GM18511 (cell line): ENCODE measurements around the gene KRTAP12-3.
"Not testable (repeated sequence)": the region's sequence is repeated elsewhere in the genome, so short reads cannot be mapped to it uniquely, and the experiment has no call there.

Experiments used
- ATAC-seq: cut with Tn5 transposase; IDR thresholded peaks from one replicate; pipeline ENCODE4 v1.9.1; 2021; ENCODE audit warnings: mild to moderate bottlenecking, moderate library complexity; ENCODE audit not compliant: unreplicated experiment

The KRTAP12-3 gene

DNA sequence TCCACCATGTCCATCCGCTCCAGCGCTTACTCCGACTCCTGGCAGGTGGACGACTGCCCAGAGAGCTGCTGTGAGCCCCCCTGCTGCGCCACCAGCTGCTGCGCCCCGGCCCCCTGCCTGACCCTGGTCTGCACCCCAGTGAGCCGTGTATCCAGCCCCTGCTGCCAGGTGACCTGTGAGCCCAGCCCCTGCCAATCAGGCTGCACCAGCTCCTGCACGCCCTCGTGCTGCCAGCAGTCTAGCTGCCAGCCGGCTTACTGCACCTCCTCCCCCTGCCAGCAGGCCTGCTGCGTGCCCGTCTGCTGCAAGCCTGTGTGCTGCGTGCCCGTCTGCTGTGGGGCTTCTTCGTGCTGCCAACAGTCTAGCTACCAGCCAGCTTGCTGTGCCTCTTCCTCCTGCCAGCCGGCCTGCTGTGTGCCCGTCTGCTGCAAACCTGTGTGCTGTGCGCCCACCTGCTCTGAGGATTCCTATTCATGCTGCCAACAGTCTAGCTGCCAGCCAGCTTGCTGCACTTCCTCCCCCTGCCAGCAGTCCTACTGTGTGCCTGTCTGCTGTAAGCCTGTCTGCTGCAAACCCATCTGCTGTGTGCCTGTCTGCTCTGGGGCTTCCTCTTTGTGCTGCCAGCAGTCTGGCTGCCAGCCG, 30.4 kb upstream of the KRTAP12-3 start:
- ATAC-seq: not testable (repeated sequence)

DNA sequence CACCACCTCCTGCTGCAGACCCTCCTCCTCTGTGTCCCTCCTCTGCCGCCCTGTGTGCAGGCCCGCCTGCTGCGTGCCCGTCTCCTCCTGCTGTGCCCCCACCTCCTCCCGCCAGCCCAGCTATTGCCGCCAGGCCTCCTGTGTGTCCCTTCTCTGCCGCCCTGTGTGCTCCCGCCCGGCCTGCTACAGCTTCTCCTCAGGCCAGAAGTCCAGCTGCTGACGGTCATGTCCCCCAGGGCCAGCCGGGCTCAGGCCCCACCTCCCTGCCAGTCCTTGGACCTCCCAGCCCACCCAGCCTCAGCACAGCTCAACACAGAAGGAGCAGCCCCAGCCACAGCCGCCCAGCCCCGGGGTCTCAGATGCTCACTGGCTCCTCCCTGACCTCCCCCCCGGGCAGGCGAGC, 29.9 kb upstream of the KRTAP12-3 start:
- not testable (repeated sequence) for ATAC-seq

- ATAC-seq: no peak
These were observed 28.9 kb upstream of the KRTAP12-3 start for GRCh38 chr21:44628707-44629391.

GRCh38 chr21:44630440-44630839, 27.3 kb upstream of the KRTAP12-3 start:
- no peak for ATAC-seq

DNA sequence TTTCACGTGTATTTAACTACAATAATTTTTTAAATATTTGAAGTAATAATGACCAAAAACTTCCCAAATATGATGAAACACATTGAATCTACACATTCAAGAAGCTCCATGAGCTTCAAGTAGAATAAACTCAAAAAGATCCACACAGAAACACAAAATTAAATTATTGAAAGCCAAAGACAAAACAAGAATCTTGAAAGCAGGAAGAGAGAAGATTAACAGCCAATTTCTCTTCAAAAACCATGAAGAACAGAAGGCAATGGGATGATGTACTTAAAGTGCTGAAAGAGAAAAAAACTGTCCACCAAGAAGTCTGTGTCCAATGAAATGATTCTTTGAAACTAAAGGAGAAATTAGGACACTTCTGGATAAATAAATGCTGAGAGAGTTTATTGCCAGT, 25.7 kb upstream of the KRTAP12-3 start:
- no peak for ATAC-seq

DNA sequence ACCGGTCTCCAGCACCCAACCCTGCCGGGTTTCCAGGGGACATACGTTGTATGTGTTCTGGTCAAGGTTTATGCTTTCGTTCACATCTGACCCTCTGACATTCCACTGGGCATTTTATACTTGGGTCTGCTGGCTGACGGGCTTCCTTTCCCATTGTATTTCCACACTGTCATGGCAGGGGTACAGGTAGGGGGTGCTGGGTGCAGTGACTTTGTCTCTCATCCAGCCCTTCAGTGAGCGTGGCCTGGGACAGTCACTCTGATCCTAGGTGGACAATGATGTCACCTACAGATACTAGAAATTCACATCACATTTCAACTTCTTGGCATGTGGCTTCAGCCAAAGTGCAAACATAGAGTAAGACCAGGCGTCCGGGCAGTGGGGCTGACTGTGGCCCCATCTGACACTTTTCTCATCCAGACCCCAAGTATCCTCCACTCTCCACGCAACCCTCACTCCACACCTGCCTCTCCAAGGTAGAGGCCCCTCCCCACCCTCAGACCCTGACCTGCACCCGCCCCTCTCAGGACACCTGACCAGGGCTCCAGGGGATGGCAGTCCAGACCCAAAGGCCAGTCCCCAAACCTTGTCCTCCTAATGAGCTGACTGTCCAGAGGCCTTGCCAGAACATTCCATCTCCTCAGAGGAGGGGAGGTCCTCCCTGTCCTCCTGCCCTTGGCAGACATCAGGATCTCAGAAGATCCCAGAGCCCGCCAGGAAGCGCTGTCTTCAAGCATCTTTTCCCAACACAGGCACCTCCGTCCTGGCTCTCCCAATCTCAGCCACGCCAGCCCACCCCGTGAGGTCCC, 21.3 kb upstream of the KRTAP12-3 start:
- ATAC-seq: no peak

- no peak for ATAC-seq
These were observed 20.5 kb upstream of the KRTAP12-3 start, which contains the start of gene KRTAP10-10 for GRCh38 chr21:44637018-44637850. Gene KRTAP10-10 (plus strand): TSS chr21:44637356. CDS start chr21:44637418, 62 bp downstream.

GRCh38 chr21:44637851-44638348, 19.8 kb upstream of the KRTAP12-3 start:
- ATAC-seq: not testable (repeated sequence)

- not testable (repeated sequence) for ATAC-seq
These were observed 19.0 kb upstream of the KRTAP12-3 start for GRCh38 chr21:44638506-44639330.

- ATAC-seq: no peak
These were observed 18.4 kb upstream of the KRTAP12-3 start for GRCh38 chr21:44639331-44639655.

DNA sequence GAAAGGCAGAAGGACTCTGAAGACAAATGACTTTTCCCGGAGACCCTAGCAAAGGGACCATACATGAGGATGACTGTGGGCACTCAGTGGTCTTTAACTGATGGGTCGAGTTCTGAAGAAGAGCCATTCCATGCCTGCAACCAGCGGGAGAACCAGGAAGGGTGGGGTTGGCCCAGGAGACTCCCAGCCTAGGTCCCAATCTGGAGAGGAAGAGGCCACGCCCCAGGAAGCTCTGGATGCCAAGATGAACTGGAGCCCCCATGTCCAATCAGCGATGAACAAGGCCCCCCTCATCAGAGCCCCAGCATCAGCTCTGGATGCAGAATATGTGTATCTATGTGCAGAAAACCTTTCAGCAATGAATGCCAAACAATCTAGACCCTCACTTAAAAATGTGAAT, 17.0 kb upstream of the KRTAP12-3 start:
- ATAC-seq: no peak

DNA sequence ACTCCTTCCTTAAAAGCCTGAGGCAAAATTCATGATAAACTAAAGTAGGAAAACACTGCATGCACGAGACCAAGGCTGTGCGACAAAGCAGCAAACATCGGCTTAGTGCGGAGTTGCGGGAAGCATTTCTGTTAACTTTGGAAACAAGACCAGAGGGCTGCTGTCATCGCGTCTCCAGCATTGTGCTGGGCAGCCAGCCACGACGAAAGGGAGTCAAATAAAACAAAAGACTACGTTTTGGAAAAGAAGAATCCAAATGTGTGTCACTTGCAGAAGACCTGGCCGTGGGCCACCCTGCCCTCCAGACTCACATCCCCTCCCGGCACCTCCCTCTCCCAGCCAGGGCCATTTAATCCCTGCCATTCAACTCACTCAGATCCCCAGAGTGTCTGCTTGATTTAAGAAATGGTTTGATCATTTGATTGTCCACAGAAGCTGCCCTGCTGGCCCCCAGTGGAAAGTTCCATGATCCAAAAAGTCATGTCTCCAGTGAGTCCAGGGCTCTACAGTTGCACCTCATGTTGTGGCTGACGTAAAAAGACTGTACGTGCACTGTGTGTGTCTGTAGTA, 13.9 kb upstream of the KRTAP12-3 start:
- no peak for ATAC-seq

DNA sequence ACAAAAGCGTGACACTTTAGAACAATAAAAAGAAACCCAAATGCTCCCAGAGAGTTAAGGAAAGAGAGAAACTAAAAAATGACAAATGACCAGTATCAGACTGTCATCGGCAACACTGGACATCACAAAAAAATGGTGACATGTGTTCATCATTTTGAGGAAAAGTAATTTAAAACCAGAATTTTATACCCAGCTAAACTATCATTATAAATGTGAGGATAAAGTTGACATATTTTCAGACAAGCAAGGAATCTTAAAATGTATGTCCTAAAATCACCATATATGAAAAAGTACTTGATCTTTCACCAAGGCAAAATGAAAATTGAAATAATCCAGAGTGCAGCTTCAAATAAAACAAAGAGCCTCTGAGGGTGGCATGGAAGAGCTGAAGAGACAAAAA, 12.9 kb upstream of the KRTAP12-3 start:
- ATAC-seq: no peak

DNA sequence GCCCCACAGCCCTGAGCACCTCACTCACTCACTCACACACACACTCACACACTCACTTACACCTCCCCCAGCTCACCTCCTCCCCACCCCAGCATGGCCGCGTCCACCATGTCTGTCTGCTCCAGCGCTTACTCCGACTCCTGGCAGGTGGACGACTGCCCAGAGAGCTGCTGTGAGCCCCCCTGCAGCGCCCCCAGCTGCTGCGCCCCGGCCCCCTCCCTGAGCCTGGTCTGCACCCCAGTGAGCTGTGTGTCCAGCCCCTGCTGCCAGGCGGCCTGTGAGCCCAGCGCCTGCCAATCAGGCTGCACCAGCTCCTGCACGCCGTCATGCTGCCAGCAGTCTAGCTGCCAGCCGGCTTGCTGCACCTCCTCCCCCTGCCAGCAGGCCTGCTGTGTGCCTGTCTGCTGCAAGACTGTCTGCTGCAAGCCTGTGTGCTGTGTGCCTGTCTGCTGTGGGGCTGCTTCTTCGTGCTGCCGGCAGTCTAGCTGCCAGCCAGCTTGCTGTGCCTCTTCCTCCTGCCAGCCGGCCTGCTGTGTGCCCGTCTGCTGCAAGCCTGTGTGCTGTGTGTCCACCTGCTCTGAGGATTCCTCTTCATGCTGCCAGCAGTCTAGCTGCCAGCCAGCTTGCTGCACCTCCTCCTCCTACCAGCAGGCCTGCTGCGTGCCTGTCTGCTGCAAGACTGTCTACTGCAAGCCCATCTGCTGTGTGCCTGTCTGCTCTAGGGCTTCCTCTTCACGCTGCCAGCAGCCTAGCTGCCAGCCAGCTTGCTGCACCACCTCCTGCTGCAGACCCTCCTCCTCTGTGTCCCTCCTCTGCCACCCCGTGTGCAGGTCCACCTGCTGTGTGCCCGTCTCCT, 11.1 kb upstream of the KRTAP12-3 start, which contains the start of gene KRTAP10-11:
Gene KRTAP10-11, plus strand, starts transcription at position 49 of the 856 bp plus-strand sequence. Its CDS starts 45 bp downstream, at position 94.
- ATAC-seq: not testable (repeated sequence)

GRCh38 chr21:44647222-44647552, 10.5 kb upstream of the KRTAP12-3 start:
- no peak for ATAC-seq

GRCh38 chr21:44648557-44649311, 9.0 kb upstream of the KRTAP12-3 start:
- ATAC-seq: no peak

DNA sequence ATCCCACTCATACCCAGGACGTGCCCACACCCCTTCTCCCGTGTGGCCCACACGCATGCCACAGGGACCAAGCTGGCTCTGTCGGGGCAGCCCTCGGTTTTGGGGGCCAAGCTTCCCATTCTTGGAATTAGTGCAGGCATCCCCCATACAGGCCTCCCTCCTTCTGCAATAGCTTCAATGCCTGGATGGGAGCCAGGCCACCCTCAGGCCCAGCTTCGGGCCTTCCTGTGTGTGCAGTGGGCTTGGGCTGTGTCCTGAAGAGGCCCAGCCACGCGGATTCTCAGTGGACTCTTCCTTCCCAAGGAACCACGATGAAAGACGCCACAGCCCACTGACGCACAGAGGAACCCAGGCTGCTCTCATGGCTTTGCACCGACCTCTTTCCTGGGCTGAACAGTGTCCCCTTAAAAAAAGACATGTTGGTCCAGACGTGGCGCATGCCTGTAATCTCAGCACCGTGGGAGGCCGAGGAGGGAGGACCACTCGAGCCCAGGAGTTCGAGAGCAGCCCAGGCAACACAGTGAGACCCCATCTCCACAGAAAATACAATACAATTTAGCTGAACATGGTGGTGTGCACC, 8.1 kb upstream of the KRTAP12-3 start:
- ATAC-seq: no peak
